ENCODE measurements around the gene GTPBP8. TPM values are rescaled to one million over a fixed set of nuclear protein-coding genes. Genes with fewer than 3 reads are reported as not detected.

The GTPBP8 gene
- total RNA-seq, 2 donors from 2014 or later: 41.5 to 43.2 TPM

Other genes starting within 250 kb of the GTPBP8 start
- gene CD200R1L, start 144.1 kb upstream of the GTPBP8 start, total RNA-seq: not detected
- gene CD200R1, start 15.9 kb upstream of the GTPBP8 start, total RNA-seq: 1 to 10 TPM; 3.7 to 8.3 TPM
- 1 to 10 TPM in 1 of 2 donors, not detected in 1; 1.5 TPM for gene BOC, start 220.6 kb downstream of the GTPBP8 start, total RNA-seq

All from natural killer cell treated with Interleukin-12 subunit alpha and Interleukin-12 subunit beta and Interleukin-15 and Interleukin-18, amount 100 ng/mL, for 72 hours (primary cell).